Psoas muscle (tissue), 8 donors: ENCODE data around the gene KIF16B. TPM values are rescaled to one million over a fixed set of nuclear protein-coding genes. Genes with fewer than 3 reads are reported as not detected.
"Not testable (repeated sequence)": the region's sequence is repeated elsewhere in the genome, so short reads cannot be mapped to it uniquely, and the experiment has no call there.

Experiments
- ATAC-seq, 4 donors: fragments of 200-7000 bp; cut with Tn5 transposase; one replicate each; pipeline ENCODE4 v1.9.1; 2020; ENCODE audit warnings: moderate library complexity in 3 of 4, mild to moderate bottlenecking in 2 of 4
- DNase-seq, 2 donors: peaks; one replicate each; pipeline ENCODE4 v3.0.0-alpha.2; 2020
- H3K27ac ChIP-seq: fragments of 200-600 bp; one replicate; pipeline ENCODE4 v1.8.0; 2022
- H3K27me3 ChIP-seq, 3 donors: fragments of 200-600 bp in 1 of 3; one replicate each; pipeline versions ENCODE4 v1.6.1 to v1.8.0; 2013 to 2022; ENCODE audit warnings: low read length in 2 of 3, mild to moderate bottlenecking in 2 of 3, moderate library complexity in 1 of 3; ENCODE audit not compliant: insufficient read depth in 3 of 3
- H3K36me3 ChIP-seq, 2 donors: fragments of 200-600 bp in 1 of 2; one replicate each; pipeline versions ENCODE4 v1.6.1 to v1.8.0; 2013 to 2022; ENCODE audit warnings: low read depth in 1 of 2, mild to moderate bottlenecking in 1 of 2, moderate library complexity in 1 of 2; ENCODE audit not compliant: insufficient read depth in 1 of 2
- H3K4me1 ChIP-seq: fragments of 200-600 bp; one replicate; pipeline ENCODE4 v1.8.0; 2022
- H3K4me3 ChIP-seq: fragments of 200-600 bp; one replicate; pipeline ENCODE4 v1.8.0; 2022; ENCODE audit warnings: mild to moderate bottlenecking
- H3K9me3 ChIP-seq: fragments of 200-600 bp; one replicate; pipeline ENCODE4 v1.8.0; 2022
- CTCF ChIP-seq: fragments of 200-600 bp; IDR thresholded peaks from one replicate; pipeline ENCODE4 v1.8.0; 2022; ENCODE audit warnings: antibody characterized with exemption
- WGBS, 3 donors: extraction: QIAGEN DNeasy Blood & Tissue Kit; methylation state at CpG; one replicate each; pipeline versions ENCODE4 v1.1.6 to v1.1.7; 2013; 5-methylcytosine and 5-hydroxymethylcytosine counted together
- intact Hi-C, 2 donors: fragments of 100-400 bp; cut with DNase I; formaldehyde crosslinking; loops; one replicate each; pipeline versions ENCODE4 v1.11.0 to v1.14.2; 2022
- polyA plus RNA-seq, 3 donors: library from polyadenylated mRNA; stranded (reverse); fragments of 200-250 nt; gene quantifications; one replicate each; pipeline ENCODE4 v1.2.3, GENCODE V29; 2013
- total RNA-seq, 4 donors: library from RNA; stranded (reverse); fragmentation: NEBNext Ultra II Directional in 2 of 4; extraction: Animal tissue kit (Norgen Biotek cat#: 25700) in 2 of 4; gene quantifications; one replicate each; pipeline versions ENCODE4 v1.2.1 to v1.2.4, GENCODE V29; 2021 to 2023
- donor health status: healthy with polysubstance abuse.
- donor health status: DM: no; HTN: no; CAD: no; lungs with moderate emphysema.
- donor health status: Bipolar disorder and iron deficiency.
- donor health status: healthy.
- donor health status: DM: yes; HTN: yes; CAD: no.
- donor health status: DM: no; HTN: no; CAD: no.
- donor health status: DM: no; HTN: no; CAD: no.
- donor health status: DM: yes; HTN: yes; CAD: no.

Gene KIF16B
- total and polyA plus RNA-seq, 7 donors, result 18.1 to 30.6 (median 24.1) TPM

GRCh38 chr20:16528078-16528477 is 45.2 kb downstream of the KIF16B start:
- WGBS, 3 donors, result 25 to 33% (median 33%) methylated on average over 5 of the region's 5 CpGs
- no peak for TF ChIP-seq CTCF
- Histone ChIP-seq H3K27ac (peak overlapping the region; percentile 93), H3K9me3 (peaks cover 4% of the 10 kb centered on the region), H3K27me3 (no peaks in the 10 kb centered on the region), H3K4me3 (peak overlapping the region; percentile 3), H3K36me3 (no peaks in the 10 kb centered on the region), H3K4me1 (peaks cover 41% of the 10 kb centered on the region)
- intact Hi-C loops, result loop anchor here in 1 of 2 donors (5.0 kb wide), 1 partner anchor 44 kb away; the partner anchor contains the start of gene KIF16B
- peak; percentile 47 to 78 for DNase-seq
- peak; percentile 94 to 98 (median 98) for ATAC-seq

- no peak for TF ChIP-seq CTCF
- H3K9me3 ChIP-seq, result peaks cover 4% of the 10 kb centered on the region
- ATAC-seq, result peak in 3 of 4 donors; percentile 25 to 31 (median 28)
These were observed 45.8 kb downstream of the KIF16B start for GRCh38 chr20:16527438-16527837.

GRCh38 chr20:16526433-16527380 is 46.5 kb downstream of the KIF16B start:
- no peaks in the 10 kb centered on the region for H3K27me3 ChIP-seq
- no peak for TF ChIP-seq CTCF
- ATAC-seq, result peak; percentile 70 to 85 (median 80)
- no peak for DNase-seq
- H3K36me3 ChIP-seq, result no peaks in the 10 kb centered on the region
- intact Hi-C loops, result loop anchor here in 1 of 2 donors (5.0 kb wide), 1 partner anchor 46 kb away; the partner anchor contains the start of gene KIF16B
- peaks cover 4% of the 10 kb centered on the region for H3K9me3 ChIP-seq
- 41 to 56% (median 44%) methylated on average over 9 of the region's 9 CpGs for WGBS, 3 donors
- H3K4me3 ChIP-seq, result peak overlapping the region; percentile 25
- peak overlapping the region; percentile 93 for H3K27ac ChIP-seq
- H3K4me1 ChIP-seq, result peaks cover 30% of the 10 kb centered on the region

More at GRCh38 chr20:16527438-16527837, 45.8 kb downstream of the KIF16B start:
- Histone ChIP-seq H3K4me1 (peaks cover 34% of the 10 kb centered on the region), H3K27me3 (no peaks in the 10 kb centered on the region), H3K4me3 (no peak overlapping the region), H3K27ac (peak overlapping the region; percentile 93), H3K36me3 (no peaks in the 10 kb centered on the region)
- WGBS, 3 donors, result 92 to 96% (median 95%) methylated on average over 3 of the region's 3 CpGs
- intact Hi-C loops, result loop anchor here in 1 of 2 donors (5.0 kb wide), 1 partner anchor 45 kb away; the partner anchor contains the start of gene KIF16B
- DNase-seq, result no peak

DNA sequence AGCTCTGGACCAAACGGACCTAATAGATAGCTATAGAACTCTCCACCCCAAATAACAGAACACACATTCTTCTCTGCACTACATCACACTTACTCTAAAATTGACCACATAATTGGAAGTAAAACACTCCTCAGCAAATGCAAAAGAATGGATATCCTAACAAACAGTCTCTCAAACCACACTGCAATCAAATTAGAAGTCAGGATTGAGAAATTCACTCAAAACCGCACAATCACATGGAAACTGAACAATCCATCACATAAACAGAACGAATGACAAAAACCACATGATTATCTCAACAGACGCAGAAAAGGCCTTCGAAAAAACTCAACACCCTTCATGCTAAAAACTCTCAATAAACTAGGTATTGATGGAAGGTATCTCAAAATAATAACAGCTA is 50.6 kb downstream of the KIF16B start:
- H3K27me3 ChIP-seq, H3K4me3 ChIP-seq, H3K36me3 ChIP-seq, DNase-seq, H3K27ac ChIP-seq, H3K9me3 ChIP-seq, intact Hi-C loops, ATAC-seq: not testable (repeated sequence)
- H3K4me1 ChIP-seq, result peaks cover 16% of the 10 kb centered on the region
- WGBS, 3 donors, result 96 to 99% (median 97%) methylated on average over 5 of the region's 5 CpGs

GRCh38 chr20:16520154-16520553 is 53.1 kb downstream of the KIF16B start:
- intact Hi-C loops, result no loop called here
- H3K4me3 ChIP-seq, result no peak overlapping the region
- TF ChIP-seq CTCF, result no peak
- ATAC-seq, result no peak
- no peaks in the 10 kb centered on the region for H3K36me3 ChIP-seq
- DNase-seq, result no peak
- H3K4me1 ChIP-seq, result no peaks in the 10 kb centered on the region
- H3K27me3 ChIP-seq, result no peaks in the 10 kb centered on the region
- peaks cover 4% of the 10 kb centered on the region for H3K9me3 ChIP-seq
- WGBS, 3 donors, result 86% methylated on average over 5 of the region's 5 CpGs
- H3K27ac ChIP-seq, result no peak overlapping the region

GRCh38 chr20:16519673-16520072 is 53.6 kb downstream of the KIF16B start:
- intact Hi-C loops, result loop anchor here (2.0 to 5.0 kb wide), 3 partner anchors 103 to 243 kb away; no protein-coding TSS in a partner anchor
- not testable (repeated sequence) for ATAC-seq, H3K9me3 ChIP-seq, H3K36me3 ChIP-seq, H3K27ac ChIP-seq, H3K4me1 ChIP-seq, H3K4me3 ChIP-seq, DNase-seq, H3K27me3 ChIP-seq
- WGBS, 3 donors, result 82 to 89% (median 86%) methylated on average over 8 of the region's 8 CpGs
